Measurements from ENCODE around the gene IARS2. TPM values are rescaled to one million over a fixed set of nuclear protein-coding genes. Genes with fewer than 3 reads are reported as not detected.

IARS2 gene
- total RNA-seq, 1 experiment from 2014 or later, result 123 TPM

DNA sequence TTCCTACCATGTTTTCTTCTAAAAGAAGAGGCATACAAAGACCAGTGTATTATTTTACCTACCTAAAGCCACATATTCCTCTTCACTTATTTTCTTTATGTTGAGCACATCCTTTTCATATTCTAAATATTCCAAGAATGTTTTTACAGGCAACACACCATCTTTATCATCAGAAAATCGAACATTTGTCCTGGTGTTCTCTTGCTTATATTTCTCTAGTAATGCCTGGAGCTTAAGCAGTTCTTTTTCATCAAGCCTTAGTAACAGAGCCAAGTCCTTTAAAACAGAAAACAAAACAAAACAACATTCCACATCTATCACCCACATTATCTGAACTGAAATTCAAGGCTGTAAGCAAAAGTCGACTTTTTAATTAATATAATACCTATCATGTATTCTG, 88.7 kb downstream of the IARS2 start:
- H3K27me3 Mint-ChIP-seq (ENCODE audit: insufficient read depth, unreplicated experiment), result no peaks in the 10 kb centered on the region
- no peaks in the 10 kb centered on the region for H3K4me1 ChIP-seq
- no peaks in the 10 kb centered on the region for H3K27me3 ChIP-seq (replicated peaks; ENCODE audit: control insufficient read depth, insufficient read depth, low read length)
- peaks cover 33% of the 10 kb centered on the region for H3K36me3 Mint-ChIP-seq (ENCODE audit: insufficient read depth, unreplicated experiment)
- POLR2A ChIA-PET, result no interaction called here
- no peak overlapping the region for H3K4me3 ChIP-seq (ENCODE audit: low read depth, low read length)
- BruUV-seq (replicated peaks), result no TSS peak
- TF ChIP-seq, protein P1, sequence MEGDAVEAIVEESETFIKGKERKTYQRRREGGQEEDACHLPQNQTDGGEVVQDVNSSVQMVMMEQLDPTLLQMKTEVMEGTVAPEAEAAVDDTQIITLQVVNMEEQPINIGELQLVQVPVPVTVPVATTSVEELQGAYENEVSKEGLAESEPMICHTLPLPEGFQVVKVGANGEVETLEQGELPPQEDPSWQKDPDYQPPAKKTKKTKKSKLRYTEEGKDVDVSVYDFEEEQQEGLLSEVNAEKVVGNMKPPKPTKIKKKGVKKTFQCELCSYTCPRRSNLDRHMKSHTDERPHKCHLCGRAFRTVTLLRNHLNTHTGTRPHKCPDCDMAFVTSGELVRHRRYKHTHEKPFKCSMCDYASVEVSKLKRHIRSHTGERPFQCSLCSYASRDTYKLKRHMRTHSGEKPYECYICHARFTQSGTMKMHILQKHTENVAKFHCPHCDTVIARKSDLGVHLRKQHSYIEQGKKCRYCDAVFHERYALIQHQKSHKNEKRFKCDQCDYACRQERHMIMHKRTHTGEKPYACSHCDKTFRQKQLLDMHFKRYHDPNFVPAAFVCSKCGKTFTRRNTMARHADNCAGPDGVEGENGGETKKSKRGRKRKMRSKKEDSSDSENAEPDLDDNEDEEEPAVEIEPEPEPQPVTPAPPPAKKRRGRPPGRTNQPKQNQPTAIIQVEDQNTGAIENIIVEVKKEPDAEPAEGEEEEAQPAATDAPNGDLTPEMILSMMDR (IDR thresholded peaks at IDR 0.05; ENCODE audit: insufficient read depth in 1 of 2, low read depth in 1 of 2, low read length in 1 of 2, severe bottlenecking in 1 of 2, unreplicated experiment in 1 of 2), result no peak
- H3K9me3 ChIP-seq, result no peaks in the 10 kb centered on the region
- intact Hi-C loops (cut with micrococcal nuclease; ENCODE audit: unreplicated experiment), result no loop called here
- DNase-seq, result no peak
- H3K36me3 ChIP-seq (ENCODE audit: control insufficient read depth, insufficient read depth, low read length), result no peaks in the 10 kb centered on the region
- H3K4me1 Mint-ChIP-seq (ENCODE audit: low read depth, unreplicated experiment), result peaks cover 17% of the 10 kb centered on the region
- H3K9me3 Mint-ChIP-seq (ENCODE audit: unreplicated experiment), result peaks cover 6% of the 10 kb centered on the region
- CTCF ChIA-PET, result no interaction called here
- no peak overlapping the region for H3K4me3 Mint-ChIP-seq (ENCODE audit: unreplicated experiment)
- no peak overlapping the region for H3K27ac Mint-ChIP-seq (ENCODE audit: unreplicated experiment)

DNA sequence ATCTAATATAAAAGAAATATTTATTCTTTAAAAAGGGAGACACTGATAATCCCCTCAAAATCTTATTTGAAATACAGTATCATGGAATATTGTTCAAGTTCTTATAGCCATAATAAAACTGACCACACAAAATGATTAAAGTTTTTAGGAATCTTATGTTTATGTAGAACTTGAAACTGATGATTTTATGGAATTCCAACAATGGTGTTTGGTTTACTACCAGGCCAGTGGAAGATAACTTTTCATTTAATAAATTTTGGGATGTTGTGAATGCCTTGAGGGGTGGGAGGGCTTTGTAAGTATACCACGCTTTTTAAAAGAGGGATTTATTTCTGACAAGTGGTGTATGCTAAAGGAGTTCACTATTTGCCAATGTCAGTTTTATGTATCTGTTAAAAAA, 90.6 kb downstream of the IARS2 start:
- no TSS peak for BruUV-seq (replicated peaks)
- intact Hi-C loops (cut with micrococcal nuclease; ENCODE audit: unreplicated experiment), result no loop called here
- ChIA-PET CTCF (no interaction called here), POLR2A (no interaction called here)
- Mint-ChIP-seq H3K9me3 (ENCODE audit: unreplicated experiment) (peaks cover 1% of the 10 kb centered on the region), H3K27ac (ENCODE audit: unreplicated experiment) (no peak overlapping the region), H3K27me3 (ENCODE audit: insufficient read depth, unreplicated experiment) (no peaks in the 10 kb centered on the region), H3K4me3 (ENCODE audit: unreplicated experiment) (no peak overlapping the region), H3K4me1 (ENCODE audit: low read depth, unreplicated experiment) (no peaks in the 10 kb centered on the region), H3K36me3 (ENCODE audit: insufficient read depth, unreplicated experiment) (peaks cover 46% of the 10 kb centered on the region)
- Histone ChIP-seq H3K9me3 (no peaks in the 10 kb centered on the region), H3K36me3 (ENCODE audit: control insufficient read depth, insufficient read depth, low read length) (no peaks in the 10 kb centered on the region), H3K4me3 (ENCODE audit: low read depth, low read length) (no peak overlapping the region), H3K4me1 (no peaks in the 10 kb centered on the region), H3K27me3 (replicated peaks; ENCODE audit: control insufficient read depth, insufficient read depth, low read length) (no peaks in the 10 kb centered on the region)
- TF ChIP-seq, protein P1 (IDR thresholded peaks at IDR 0.05; ENCODE audit: insufficient read depth in 1 of 2, low read depth in 1 of 2, low read length in 1 of 2, severe bottlenecking in 1 of 2, unreplicated experiment in 1 of 2), result no peak
- no peak for DNase-seq

DNA sequence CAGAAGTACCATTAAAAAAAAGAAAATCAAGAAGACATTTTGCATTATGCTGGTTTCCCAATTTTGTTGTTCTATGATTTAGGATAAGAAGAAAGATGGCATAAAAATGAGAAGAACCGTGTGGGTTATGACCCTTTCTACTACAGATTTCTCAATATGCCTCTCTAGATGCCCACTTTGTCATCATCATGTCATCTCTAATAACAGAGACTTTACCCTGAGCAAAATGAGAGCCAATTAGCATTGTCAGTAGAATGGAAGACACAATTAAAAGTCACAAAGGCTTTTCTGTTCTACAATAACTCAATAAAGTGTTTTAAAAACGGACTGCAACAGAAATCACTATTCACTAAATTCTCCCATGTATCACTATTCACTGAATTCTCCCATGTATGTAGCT, 92.8 kb downstream of the IARS2 start:
- peaks cover 29% of the 10 kb centered on the region for H3K36me3 Mint-ChIP-seq (ENCODE audit: insufficient read depth, unreplicated experiment)
- TF ChIP-seq, protein P1 (IDR thresholded peaks at IDR 0.05; ENCODE audit: insufficient read depth in 1 of 2, low read depth in 1 of 2, low read length in 1 of 2, severe bottlenecking in 1 of 2, unreplicated experiment in 1 of 2), result no peak
- POLR2A ChIA-PET, result no interaction called here
- H3K9me3 Mint-ChIP-seq (ENCODE audit: unreplicated experiment), result no peaks in the 10 kb centered on the region
- Histone ChIP-seq H3K4me1 (no peaks in the 10 kb centered on the region), H3K27me3 (replicated peaks; ENCODE audit: control insufficient read depth, insufficient read depth, low read length) (no peaks in the 10 kb centered on the region), H3K9me3 (no peaks in the 10 kb centered on the region), H3K4me3 (ENCODE audit: low read depth, low read length) (no peak overlapping the region), H3K36me3 (ENCODE audit: control insufficient read depth, insufficient read depth, low read length) (no peaks in the 10 kb centered on the region)
- no peak overlapping the region for H3K4me3 Mint-ChIP-seq (ENCODE audit: unreplicated experiment)
- DNase-seq, result no peak
- no peak overlapping the region for H3K27ac Mint-ChIP-seq (ENCODE audit: unreplicated experiment)
- CTCF ChIA-PET, result no interaction called here
- no peaks in the 10 kb centered on the region for H3K27me3 Mint-ChIP-seq (ENCODE audit: insufficient read depth, unreplicated experiment)
- no TSS peak for BruUV-seq (replicated peaks)
- no peaks in the 10 kb centered on the region for H3K4me1 Mint-ChIP-seq (ENCODE audit: low read depth, unreplicated experiment)
- intact Hi-C loops (cut with micrococcal nuclease; ENCODE audit: unreplicated experiment), result no loop called here

All from Caco-2 (cell line).